ENCODE data around the gene AP5B1.

AP5B1 gene

GRCh38 chr11:65781152-65781961 lies 581 bp upstream of the AP5B1 start:
- H3K27ac Mint-ChIP-seq = no peak overlapping the region
- ATAC-seq (peak; percentile 56), DNase-seq (ENCODE audit: low spot score in 2 of 2) (peak in 1 of 2 donors; percentile 85)
- peak overlapping the region; percentile 85 for H3K4me3 Mint-ChIP-seq
- peaks cover 41% of the 10 kb centered on the region for H3K4me1 Mint-ChIP-seq
- H3K9me3 Mint-ChIP-seq = no peaks in the 10 kb centered on the region
- peaks cover 21% of the 10 kb centered on the region for H3K36me3 Mint-ChIP-seq

- H3K27ac Mint-ChIP-seq = peak overlapping the region; percentile 93
- ATAC-seq = peak; percentile 83
- no peaks in the 10 kb centered on the region for H3K9me3 Mint-ChIP-seq
- peak overlapping the region; percentile 85 for H3K4me3 Mint-ChIP-seq
- peaks cover 21% of the 10 kb centered on the region for H3K36me3 Mint-ChIP-seq
- peaks cover 42% of the 10 kb centered on the region for H3K4me1 Mint-ChIP-seq
- DNase-seq (ENCODE audit: low spot score in 2 of 2) = peak; percentile 88 to 93
These were observed 632 bp downstream of the AP5B1 start for GRCh38 chr11:65779919-65780769.

GRCh38 chr11:65779669-65779918 lies 1.2 kb downstream of the AP5B1 start:
- ATAC-seq (no peak), DNase-seq (ENCODE audit: low spot score in 2 of 2) (no peak)
- H3K4me1 Mint-ChIP-seq = peaks cover 39% of the 10 kb centered on the region
- peaks cover 21% of the 10 kb centered on the region for H3K36me3 Mint-ChIP-seq
- no peaks in the 10 kb centered on the region for H3K9me3 Mint-ChIP-seq
- peak overlapping the region; percentile 85 for H3K4me3 Mint-ChIP-seq
- H3K27ac Mint-ChIP-seq = peak overlapping the region; percentile 93

- H3K4me3 Mint-ChIP-seq = peak overlapping the region; percentile 85
- H3K9me3 Mint-ChIP-seq = no peaks in the 10 kb centered on the region
- ATAC-seq = no peak
- peaks cover 21% of the 10 kb centered on the region for H3K36me3 Mint-ChIP-seq
- DNase-seq (ENCODE audit: low spot score in 2 of 2) = no peak
- no peak overlapping the region for H3K27ac Mint-ChIP-seq
- H3K4me1 Mint-ChIP-seq = peaks cover 40% of the 10 kb centered on the region
These were observed 1.7 kb downstream of the AP5B1 start for GRCh38 chr11:65778901-65779668.

GRCh38 chr11:65778431-65778900 lies 2.3 kb downstream of the AP5B1 start:
- Mint-ChIP-seq H3K4me3 (peak overlapping the region; percentile 85), H3K36me3 (peaks cover 21% of the 10 kb centered on the region), H3K9me3 (no peaks in the 10 kb centered on the region), H3K4me1 (peaks cover 43% of the 10 kb centered on the region), H3K27ac (no peak overlapping the region)
- ATAC-seq = no peak
- DNase-seq (ENCODE audit: low spot score in 2 of 2) = peak in 1 of 2 donors; percentile 45

- no peak for ATAC-seq
- DNase-seq (ENCODE audit: low spot score in 2 of 2) = peak in 1 of 2 donors; percentile 45
- H3K4me1 Mint-ChIP-seq = peaks cover 43% of the 10 kb centered on the region
- H3K36me3 Mint-ChIP-seq = peaks cover 21% of the 10 kb centered on the region
- no peaks in the 10 kb centered on the region for H3K9me3 Mint-ChIP-seq
- H3K4me3 Mint-ChIP-seq = peak overlapping the region; percentile 37
- no peak overlapping the region for H3K27ac Mint-ChIP-seq
These were observed 2.9 kb downstream of the AP5B1 start for GRCh38 chr11:65777821-65778361.

GRCh38 chr11:65777241-65777640 lies 3.5 kb downstream of the AP5B1 start:
- Mint-ChIP-seq H3K36me3 (peaks cover 21% of the 10 kb centered on the region), H3K4me3 (peak overlapping the region; percentile 37), H3K27ac (peak overlapping the region; percentile 54), H3K9me3 (no peaks in the 10 kb centered on the region), H3K4me1 (peaks cover 43% of the 10 kb centered on the region)
- ATAC-seq (no peak), DNase-seq (ENCODE audit: low spot score in 2 of 2) (peak in 1 of 2 donors; percentile 46)

- Mint-ChIP-seq H3K9me3 (no peaks in the 10 kb centered on the region), H3K4me1 (peaks cover 43% of the 10 kb centered on the region), H3K36me3 (peaks cover 21% of the 10 kb centered on the region), H3K4me3 (no peak overlapping the region), H3K27ac (peak overlapping the region; percentile 54)
- ATAC-seq (no peak), DNase-seq (ENCODE audit: low spot score in 2 of 2) (peak in 1 of 2 donors; percentile 47)
These were observed 4.0 kb downstream of the AP5B1 start for GRCh38 chr11:65776710-65777141.

GRCh38 chr11:65776196-65776595 lies 4.6 kb downstream of the AP5B1 start:
- Mint-ChIP-seq H3K27ac (peak overlapping the region; percentile 54), H3K36me3 (peaks cover 21% of the 10 kb centered on the region), H3K9me3 (no peaks in the 10 kb centered on the region), H3K4me1 (peaks cover 46% of the 10 kb centered on the region), H3K4me3 (no peak overlapping the region)
- ATAC-seq (no peak), DNase-seq (ENCODE audit: low spot score in 2 of 2) (no peak)

GRCh38 chr11:65774525-65775306 lies 6.1 kb downstream of the AP5B1 start:
- Mint-ChIP-seq H3K9me3 (no peaks in the 10 kb centered on the region), H3K4me3 (no peak overlapping the region), H3K27ac (peak overlapping the region; percentile 54), H3K36me3 (peaks cover 21% of the 10 kb centered on the region), H3K4me1 (peaks cover 45% of the 10 kb centered on the region)
- ATAC-seq = no peak
- DNase-seq (ENCODE audit: low spot score in 2 of 2) = peak in 1 of 2 donors; percentile 44

- Mint-ChIP-seq H3K27ac (no peak overlapping the region), H3K4me3 (no peak overlapping the region), H3K4me1 (peaks cover 40% of the 10 kb centered on the region), H3K36me3 (peaks cover 21% of the 10 kb centered on the region), H3K9me3 (no peaks in the 10 kb centered on the region)
- peak in 1 of 2 donors; percentile 45 for DNase-seq (ENCODE audit: low spot score in 2 of 2)
- ATAC-seq = no peak
These were observed 6.9 kb downstream of the AP5B1 start for GRCh38 chr11:65773784-65774411.

GRCh38 chr11:65771589-65772112 lies 9.1 kb downstream of the AP5B1 start:
- peaks cover under 1% of the 10 kb centered on the region for H3K36me3 Mint-ChIP-seq
- peaks cover 33% of the 10 kb centered on the region for H3K4me1 Mint-ChIP-seq
- ATAC-seq (no peak), DNase-seq (ENCODE audit: low spot score in 2 of 2) (no peak)
- no peak overlapping the region for H3K4me3 Mint-ChIP-seq
- peak overlapping the region; percentile 23 for H3K27ac Mint-ChIP-seq
- H3K9me3 Mint-ChIP-seq = no peaks in the 10 kb centered on the region

- DNase-seq (ENCODE audit: low spot score in 2 of 2) (no peak), ATAC-seq (no peak)
- no peaks in the 10 kb centered on the region for H3K36me3 Mint-ChIP-seq
- no peaks in the 10 kb centered on the region for H3K9me3 Mint-ChIP-seq
- H3K4me3 Mint-ChIP-seq = no peak overlapping the region
- H3K4me1 Mint-ChIP-seq = peaks cover 27% of the 10 kb centered on the region
- H3K27ac Mint-ChIP-seq = peak overlapping the region; percentile 23
These were observed 9.7 kb downstream of the AP5B1 start for GRCh38 chr11:65770951-65771567.
